Bronchial epithelial cell (primary cell): ENCODE results near the gene GPR61. TPM values are rescaled to one million over a fixed set of nuclear protein-coding genes. Genes with fewer than 3 reads are reported as not detected.

Experiments used
- DNase-seq: peaks from one replicate; pipeline ENCODE4 v3.0.0-alpha.2; 2010; ENCODE audit warnings: low read depth
- FAIRE-seq: peaks from 2 replicates; lab custom pipeline; 2011; peaks lifted over from hg19 to GRCh38; lab: Jason Lieb, UNC
- H3K27me3 ChIP-seq: 2 replicates; pipeline ENCODE4 v1.5.1; 2011; ENCODE audit warnings: low read length; ENCODE audit not compliant: control insufficient read depth, insufficient read depth
- H3K36me3 ChIP-seq: 2 replicates; pipeline ENCODE4 v1.5.1; 2011; ENCODE audit warnings: low read length; ENCODE audit not compliant: control insufficient read depth, insufficient read depth
- H3K4me3 ChIP-seq: 2 replicates; pipeline ENCODE4 v1.5.1; 2011; ENCODE audit warnings: mild to moderate bottlenecking, low read depth, low read length, control low read depth
- total RNA-seq: library from RNA; depleted of rRNA; stranded (reverse); fragments of >200 nt; gene quantifications from 2 replicates; pipeline ENCODE4 v1.2.1, GENCODE V29; 2014
- TF ChIP-seq, protein P1 (sequence below): IDR thresholded peaks from 2 replicates; pipeline ENCODE4 v1.5.1; 2011; ENCODE audit warnings: mild to moderate bottlenecking, moderate library complexity, low read length, control low read depth, inconsistent platforms; ENCODE audit not compliant: insufficient read depth, severe bottlenecking

GPR61 gene
- total RNA-seq, 1 donor from 2014 or later, result not detected

DNA sequence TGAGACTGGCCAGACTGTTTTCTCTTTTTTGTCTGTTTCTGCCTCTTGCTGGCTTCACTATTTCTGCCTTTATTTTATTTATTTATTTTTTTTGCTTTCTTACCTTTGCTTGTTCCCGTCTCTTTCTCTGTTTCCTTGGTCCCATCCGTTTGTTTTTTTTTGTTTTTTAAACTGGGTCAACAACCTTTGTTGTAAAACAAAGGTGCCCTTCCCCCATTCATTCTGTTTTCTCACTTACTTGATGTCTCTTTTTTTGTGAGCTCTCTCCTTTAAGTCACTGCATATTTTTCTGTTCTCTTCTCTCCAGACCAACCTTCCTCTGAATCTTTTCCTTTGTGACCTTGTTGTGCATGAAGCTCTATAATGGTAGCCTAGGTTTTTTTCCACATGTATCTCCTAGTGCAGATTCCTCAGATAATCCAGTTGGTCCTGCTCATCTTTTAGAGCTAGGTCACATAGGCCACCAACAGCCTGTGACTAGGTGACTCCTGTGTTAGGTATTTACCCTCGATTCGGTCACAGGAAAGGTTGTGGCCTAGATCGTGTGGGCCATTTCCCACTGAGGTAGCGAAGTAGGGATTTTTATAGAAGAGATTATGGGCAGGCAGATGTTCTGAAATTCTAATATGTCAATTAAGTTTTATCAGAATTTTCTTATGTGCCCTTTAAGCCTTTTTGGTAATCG, 24.7 kb downstream of the GPR61 start:
- H3K27me3 ChIP-seq, result no peaks in the 10 kb centered on the region
- peaks cover 1% of the 10 kb centered on the region for H3K36me3 ChIP-seq
- DNase-seq (no peak), FAIRE-seq (no peak)
- no peak overlapping the region for H3K4me3 ChIP-seq
- TF ChIP-seq, protein P1, sequence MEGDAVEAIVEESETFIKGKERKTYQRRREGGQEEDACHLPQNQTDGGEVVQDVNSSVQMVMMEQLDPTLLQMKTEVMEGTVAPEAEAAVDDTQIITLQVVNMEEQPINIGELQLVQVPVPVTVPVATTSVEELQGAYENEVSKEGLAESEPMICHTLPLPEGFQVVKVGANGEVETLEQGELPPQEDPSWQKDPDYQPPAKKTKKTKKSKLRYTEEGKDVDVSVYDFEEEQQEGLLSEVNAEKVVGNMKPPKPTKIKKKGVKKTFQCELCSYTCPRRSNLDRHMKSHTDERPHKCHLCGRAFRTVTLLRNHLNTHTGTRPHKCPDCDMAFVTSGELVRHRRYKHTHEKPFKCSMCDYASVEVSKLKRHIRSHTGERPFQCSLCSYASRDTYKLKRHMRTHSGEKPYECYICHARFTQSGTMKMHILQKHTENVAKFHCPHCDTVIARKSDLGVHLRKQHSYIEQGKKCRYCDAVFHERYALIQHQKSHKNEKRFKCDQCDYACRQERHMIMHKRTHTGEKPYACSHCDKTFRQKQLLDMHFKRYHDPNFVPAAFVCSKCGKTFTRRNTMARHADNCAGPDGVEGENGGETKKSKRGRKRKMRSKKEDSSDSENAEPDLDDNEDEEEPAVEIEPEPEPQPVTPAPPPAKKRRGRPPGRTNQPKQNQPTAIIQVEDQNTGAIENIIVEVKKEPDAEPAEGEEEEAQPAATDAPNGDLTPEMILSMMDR, result no peak

DNA sequence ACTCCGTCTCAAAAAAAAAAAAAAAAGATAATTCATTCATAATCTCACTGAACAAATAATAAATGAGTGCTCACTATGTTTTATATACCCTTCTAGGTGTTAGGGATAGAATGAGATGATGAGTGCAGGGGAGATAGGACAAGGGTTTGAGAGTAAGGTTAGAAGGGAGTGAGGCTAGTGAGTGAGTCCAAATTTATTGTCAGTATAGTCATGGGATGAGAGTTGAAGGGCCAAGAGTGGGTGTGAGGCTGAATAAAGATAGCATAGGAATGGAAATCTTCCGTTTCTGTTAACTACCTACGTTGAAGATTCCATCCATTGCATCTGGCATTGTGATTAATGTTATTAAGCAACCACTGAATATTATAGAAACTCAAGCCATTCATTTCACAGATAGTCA, 25.6 kb downstream of the GPR61 start:
- no peaks in the 10 kb centered on the region for H3K27me3 ChIP-seq
- TF ChIP-seq, protein P1, result no peak
- H3K4me3 ChIP-seq, result no peak overlapping the region
- DNase-seq (no peak), FAIRE-seq (no peak)
- H3K36me3 ChIP-seq, result peaks cover 1% of the 10 kb centered on the region

DNA sequence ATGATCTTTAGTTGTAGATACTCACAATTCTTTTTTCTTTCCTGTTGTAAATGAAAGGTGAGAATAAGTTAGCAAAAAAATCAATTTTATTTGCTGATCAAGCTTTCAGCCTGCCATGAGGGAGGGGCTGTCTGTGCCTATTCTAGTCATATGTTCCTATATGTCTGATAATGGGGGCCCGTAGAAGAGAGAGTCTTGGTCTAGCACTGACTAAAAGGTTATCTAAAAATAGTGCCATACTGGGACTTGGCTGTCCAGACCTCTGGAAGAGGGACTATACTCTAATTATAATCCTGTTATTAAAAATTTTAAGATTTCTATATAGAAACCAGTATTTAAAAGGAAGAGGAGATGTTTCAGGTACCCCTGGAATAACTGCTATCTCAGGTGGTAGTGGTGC, 27.3 kb downstream of the GPR61 start:
- FAIRE-seq, result no peak
- TF ChIP-seq, protein P1, result no peak
- H3K4me3 ChIP-seq, result no peak overlapping the region

DNA sequence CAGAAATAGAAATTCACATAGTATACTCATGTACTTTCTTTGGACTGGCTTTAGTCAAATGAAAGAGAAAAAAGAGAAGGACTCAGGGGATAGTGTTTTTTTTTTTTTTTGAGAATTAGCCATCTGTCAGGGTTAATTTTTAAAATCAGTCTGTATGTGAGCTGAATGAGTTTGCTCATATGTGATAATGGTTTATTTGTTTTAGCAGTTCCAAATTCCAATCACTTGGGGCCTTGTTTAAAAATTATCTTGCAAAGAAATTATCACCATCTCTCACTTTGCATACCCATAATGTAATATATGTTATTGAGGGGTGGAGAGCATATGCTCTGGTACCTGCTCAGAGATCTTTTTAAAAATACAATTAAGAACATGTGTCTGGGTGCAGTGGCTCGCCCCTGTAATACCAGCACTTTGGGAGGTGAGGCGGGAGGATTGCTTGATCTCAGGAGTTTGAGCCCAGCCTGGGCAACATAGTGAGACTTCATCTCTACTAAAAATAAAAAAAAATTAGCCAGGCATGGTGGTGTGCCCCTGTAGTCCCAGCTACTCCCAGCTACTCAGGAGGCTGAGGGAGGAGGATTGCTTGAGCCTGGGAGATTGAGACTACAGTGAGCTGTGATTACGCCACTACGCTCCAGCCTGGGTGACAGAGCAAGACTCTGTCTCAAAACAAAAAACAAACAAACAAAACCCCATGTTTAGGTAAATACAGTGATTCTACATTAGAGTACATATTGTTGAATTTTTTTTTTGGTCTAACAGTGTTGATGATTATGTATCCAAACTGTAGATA, 28.4 kb downstream of the GPR61 start:
- H3K27me3 ChIP-seq, result no peaks in the 10 kb centered on the region
- H3K4me3 ChIP-seq, result no peak overlapping the region
- FAIRE-seq (no peak), DNase-seq (no peak)
- peaks cover 1% of the 10 kb centered on the region for H3K36me3 ChIP-seq
- TF ChIP-seq, protein P1, result no peak

More for the DNA sequence above, 27.3 kb downstream of the GPR61 start:
- H3K36me3 ChIP-seq, result peaks cover 1% of the 10 kb centered on the region
- H3K27me3 ChIP-seq, result no peaks in the 10 kb centered on the region
- no peak for DNase-seq

DNA sequence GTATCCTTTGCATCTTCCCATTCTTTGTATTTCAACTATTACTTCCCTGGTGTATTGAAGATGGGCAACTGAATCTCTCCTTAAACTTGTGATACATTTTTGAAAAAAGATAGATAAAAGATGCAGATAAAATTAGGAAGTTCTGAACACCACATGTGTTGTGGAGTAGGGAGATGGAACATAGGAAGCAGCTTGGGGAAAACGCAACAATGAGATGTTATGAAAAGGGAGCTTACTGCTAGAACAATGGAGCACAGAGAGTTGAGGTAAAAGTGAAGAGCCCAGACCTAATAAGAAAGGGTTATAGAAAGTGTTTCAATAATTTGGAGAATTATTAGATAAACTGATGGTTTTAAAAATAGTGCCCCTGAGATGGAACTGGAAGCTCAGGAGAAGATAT, 29.7 kb downstream of the GPR61 start:
- TF ChIP-seq, protein P1, result no peak
- H3K4me3 ChIP-seq, result no peak overlapping the region
- H3K27me3 ChIP-seq, result no peaks in the 10 kb centered on the region
- H3K36me3 ChIP-seq, result peaks cover 1% of the 10 kb centered on the region
- no peak for DNase-seq
- FAIRE-seq, result no peak
